ENCODE measurements around the gene TNIK.

Gene TNIK

DNA sequence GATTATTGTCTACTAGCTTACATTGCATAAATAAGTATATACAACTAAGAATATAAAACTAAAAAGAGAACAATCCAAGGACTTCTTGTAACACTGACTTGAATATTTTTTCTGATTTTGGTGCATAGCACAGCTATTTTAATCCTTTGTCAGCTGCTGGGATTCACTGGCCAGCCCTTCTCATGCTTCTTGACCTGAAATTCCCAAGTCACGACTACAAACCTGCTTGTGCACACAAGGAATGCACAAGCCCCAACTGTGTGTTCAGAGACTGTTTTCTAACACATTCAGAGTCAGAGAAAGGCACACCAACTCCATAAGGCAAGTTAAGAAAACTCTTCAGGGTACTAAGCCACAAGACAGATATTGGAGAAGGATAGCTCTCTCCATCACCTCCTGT, 80.9 kb downstream of the TNIK start:
- Histone ChIP-seq H3K9me3 (ENCODE audit: insufficient read depth, low read depth, low read length) (no peaks in the 10 kb centered on the region), H2AFZ (ENCODE audit: low read length) (no peak overlapping the region), H3K9me2 (replicated peaks; ENCODE audit: low read depth, low read length) (no peaks in the 10 kb centered on the region), H3K4me1 (ENCODE audit: insufficient read depth, low read length, poor library complexity, severe bottlenecking) (peaks cover 24% of the 10 kb centered on the region), H3F3A (ENCODE audit: low read depth) (no peaks in the 10 kb centered on the region), H3K36me3 (ENCODE audit: insufficient read depth, low read length) (no peaks in the 10 kb centered on the region), H3K9ac (ENCODE audit: low read depth, low read length, poor library complexity, severe bottlenecking) (no peak overlapping the region), H4K20me1 (ENCODE audit: insufficient read depth, low read length, poor library complexity, severe bottlenecking) (peaks cover 12% of the 10 kb centered on the region), H3K4me2 (ENCODE audit: low read depth, low read length, poor library complexity, severe bottlenecking) (no peak overlapping the region), H3K79me2 (ENCODE audit: insufficient read depth, low read length) (peaks cover 82% of the 10 kb centered on the region), H3K4me3 (ENCODE audit: low read length, poor library complexity, severe bottlenecking) (no peak overlapping the region), H3K27me3 (ENCODE audit: insufficient read depth, low read length, poor library complexity, severe bottlenecking) (no peaks in the 10 kb centered on the region)
- no peak for TF ChIP-seq EZH2phosphoT487 (IDR thresholded peaks at IDR 0.05; ENCODE audit: borderline replicate concordance)
- TF ChIP-seq, protein P1, sequence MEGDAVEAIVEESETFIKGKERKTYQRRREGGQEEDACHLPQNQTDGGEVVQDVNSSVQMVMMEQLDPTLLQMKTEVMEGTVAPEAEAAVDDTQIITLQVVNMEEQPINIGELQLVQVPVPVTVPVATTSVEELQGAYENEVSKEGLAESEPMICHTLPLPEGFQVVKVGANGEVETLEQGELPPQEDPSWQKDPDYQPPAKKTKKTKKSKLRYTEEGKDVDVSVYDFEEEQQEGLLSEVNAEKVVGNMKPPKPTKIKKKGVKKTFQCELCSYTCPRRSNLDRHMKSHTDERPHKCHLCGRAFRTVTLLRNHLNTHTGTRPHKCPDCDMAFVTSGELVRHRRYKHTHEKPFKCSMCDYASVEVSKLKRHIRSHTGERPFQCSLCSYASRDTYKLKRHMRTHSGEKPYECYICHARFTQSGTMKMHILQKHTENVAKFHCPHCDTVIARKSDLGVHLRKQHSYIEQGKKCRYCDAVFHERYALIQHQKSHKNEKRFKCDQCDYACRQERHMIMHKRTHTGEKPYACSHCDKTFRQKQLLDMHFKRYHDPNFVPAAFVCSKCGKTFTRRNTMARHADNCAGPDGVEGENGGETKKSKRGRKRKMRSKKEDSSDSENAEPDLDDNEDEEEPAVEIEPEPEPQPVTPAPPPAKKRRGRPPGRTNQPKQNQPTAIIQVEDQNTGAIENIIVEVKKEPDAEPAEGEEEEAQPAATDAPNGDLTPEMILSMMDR (conservative IDR thresholded peaks at IDR 0.05; ENCODE audit: low read length), result no peak

DNA sequence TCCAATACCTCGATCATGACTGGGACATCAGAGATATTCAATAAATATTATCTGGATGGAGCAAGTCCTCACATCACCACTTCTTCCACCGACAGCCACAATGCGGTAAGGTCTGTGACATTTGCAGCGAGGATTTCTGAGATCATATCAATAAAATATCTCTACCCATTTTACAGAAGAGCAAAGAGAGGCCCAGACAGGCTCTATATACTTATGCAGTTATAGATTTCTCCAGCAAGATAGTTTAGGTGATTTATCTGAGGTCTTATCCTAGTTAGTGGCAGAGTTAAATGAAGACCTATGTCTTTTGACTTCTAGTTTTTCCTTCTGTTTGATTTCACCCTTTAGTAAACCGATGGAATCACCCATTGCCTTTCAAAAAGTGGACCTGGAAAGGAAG, 81.6 kb downstream of the TNIK start:
- H3K79me2 ChIP-seq (ENCODE audit: insufficient read depth, low read length), result peaks cover 82% of the 10 kb centered on the region
- no peaks in the 10 kb centered on the region for H3K27me3 ChIP-seq (ENCODE audit: insufficient read depth, low read length, poor library complexity, severe bottlenecking)
- TF ChIP-seq EZH2phosphoT487 (IDR thresholded peaks at IDR 0.05; ENCODE audit: borderline replicate concordance), result no peak
- TF ChIP-seq, protein P1 (conservative IDR thresholded peaks at IDR 0.05; ENCODE audit: low read length), result no peak
- no peaks in the 10 kb centered on the region for H3K9me2 ChIP-seq (replicated peaks; ENCODE audit: low read depth, low read length)
- H3F3A ChIP-seq (ENCODE audit: low read depth), result no peaks in the 10 kb centered on the region
- no peak overlapping the region for H3K4me2 ChIP-seq (ENCODE audit: low read depth, low read length, poor library complexity, severe bottlenecking)
- H3K4me1 ChIP-seq (ENCODE audit: insufficient read depth, low read length, poor library complexity, severe bottlenecking), result peaks cover 24% of the 10 kb centered on the region
- no peak overlapping the region for H3K9ac ChIP-seq (ENCODE audit: low read depth, low read length, poor library complexity, severe bottlenecking)
- peaks cover 13% of the 10 kb centered on the region for H4K20me1 ChIP-seq (ENCODE audit: insufficient read depth, low read length, poor library complexity, severe bottlenecking)
- H3K36me3 ChIP-seq (ENCODE audit: insufficient read depth, low read length), result no peaks in the 10 kb centered on the region
- H3K9me3 ChIP-seq (ENCODE audit: insufficient read depth, low read depth, low read length), result no peaks in the 10 kb centered on the region
- no peak overlapping the region for H3K4me3 ChIP-seq (ENCODE audit: low read length, poor library complexity, severe bottlenecking)
- no peak overlapping the region for H2AFZ ChIP-seq (ENCODE audit: low read length)

DNA sequence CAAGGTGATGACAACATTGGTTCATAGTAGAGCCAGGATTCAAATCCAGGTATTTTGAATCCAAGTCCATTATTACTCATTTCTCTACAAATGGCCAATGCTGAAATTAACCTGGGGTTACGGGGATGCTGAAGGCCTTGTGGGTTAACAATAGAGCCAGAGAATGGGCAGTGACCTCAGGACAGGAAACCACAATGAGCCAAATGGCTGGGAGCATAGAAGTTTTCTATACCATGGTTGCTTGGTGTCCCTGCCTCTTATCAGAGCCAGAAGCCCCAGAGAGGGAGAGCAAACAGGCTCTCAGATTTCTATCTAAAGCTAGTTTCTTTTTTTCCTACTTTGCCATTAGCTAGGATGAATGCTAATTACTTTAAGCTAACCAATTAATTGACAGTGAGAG, 82.3 kb downstream of the TNIK start:
- Histone ChIP-seq H3K27me3 (ENCODE audit: insufficient read depth, low read length, poor library complexity, severe bottlenecking) (no peaks in the 10 kb centered on the region), H2AFZ (ENCODE audit: low read length) (no peak overlapping the region), H3K79me2 (ENCODE audit: insufficient read depth, low read length) (peaks cover 83% of the 10 kb centered on the region), H3F3A (ENCODE audit: low read depth) (no peaks in the 10 kb centered on the region), H3K9ac (ENCODE audit: low read depth, low read length, poor library complexity, severe bottlenecking) (no peak overlapping the region), H3K4me3 (ENCODE audit: low read length, poor library complexity, severe bottlenecking) (no peak overlapping the region), H4K20me1 (ENCODE audit: insufficient read depth, low read length, poor library complexity, severe bottlenecking) (peaks cover 13% of the 10 kb centered on the region), H3K4me1 (ENCODE audit: insufficient read depth, low read length, poor library complexity, severe bottlenecking) (peaks cover 26% of the 10 kb centered on the region), H3K9me2 (replicated peaks; ENCODE audit: low read depth, low read length) (no peaks in the 10 kb centered on the region), H3K4me2 (ENCODE audit: low read depth, low read length, poor library complexity, severe bottlenecking) (no peak overlapping the region), H3K36me3 (ENCODE audit: insufficient read depth, low read length) (no peaks in the 10 kb centered on the region), H3K9me3 (ENCODE audit: insufficient read depth, low read depth, low read length) (no peaks in the 10 kb centered on the region)
- TF ChIP-seq, protein P1 (conservative IDR thresholded peaks at IDR 0.05; ENCODE audit: low read length), result no peak
- TF ChIP-seq EZH2phosphoT487 (IDR thresholded peaks at IDR 0.05; ENCODE audit: borderline replicate concordance), result no peak

Data from Loucy (cell line).